Measurements from ENCODE around the gene BATF2.

- no peak for TF ChIP-seq POLR2A (IDR thresholded peaks at IDR 0.05; ENCODE audit: low read length)
- no peak for TF ChIP-seq GATA1 (IDR thresholded peaks at IDR 0.05; ENCODE audit: low read depth, low read length)
These were observed 47.2 kb upstream of the BATF2 start for GRCh38 chr11:65043881-65044501.

All from erythroblast (primary cell).